Esophagus mucosa (tissue), 1 donor: ENCODE measurements around the gene GAL3ST3. TPM values are rescaled to one million over a fixed set of nuclear protein-coding genes. Genes with fewer than 3 reads are reported as not detected.
"Not testable (repeated sequence)": the region's sequence is repeated elsewhere in the genome, so short reads cannot be mapped to it uniquely, and the experiment has no call there.

Experiments
- ATAC-seq: fragments of 200-7000 bp; cut with Tn5 transposase; one replicate; pipeline ENCODE4 v1.9.1; 2020
- total RNA-seq: library from RNA; stranded (reverse); gene quantifications from one replicate; pipeline ENCODE4 v1.2.4, GENCODE V29; 2023
- donor health status: DM: yes; HTN: yes; CAD: no.

GAL3ST3 gene
- total RNA-seq, 1 donor from 2014 or later, result not detected

GRCh38 chr11:66012946-66013761 lies 35.8 kb downstream of the GAL3ST3 start:
- peak; percentile 69 for ATAC-seq

GRCh38 chr11:66012371-66012945 lies 36.5 kb downstream of the GAL3ST3 start:
- ATAC-seq, result no peak

- peak; percentile 5 for ATAC-seq
Observed at GRCh38 chr11:66011785-66012303, 37.1 kb downstream of the GAL3ST3 start, which contains the start of gene CST6. CST6 (plus strand) TSS chr11:66012008; CDS start chr11:66012045, 37 bp downstream.

- ATAC-seq, result peak; percentile 73
Observed at GRCh38 chr11:66011239-66011784, 37.6 kb downstream of the GAL3ST3 start.

GRCh38 chr11:66010036-66010435 lies 38.9 kb downstream of the GAL3ST3 start:
- not testable (repeated sequence) for ATAC-seq

- ATAC-seq, result peak; percentile 61
Observed at GRCh38 chr11:66008468-66009101, 40.4 kb downstream of the GAL3ST3 start.

- no peak for ATAC-seq
Observed at GRCh38 chr11:66008095-66008467, 40.9 kb downstream of the GAL3ST3 start.

- no peak for ATAC-seq
Observed at GRCh38 chr11:66007201-66007634, 41.7 kb downstream of the GAL3ST3 start.

GRCh38 chr11:66006891-66007176 lies 42.1 kb downstream of the GAL3ST3 start:
- ATAC-seq, result no peak

GRCh38 chr11:66006134-66006890 lies 42.6 kb downstream of the GAL3ST3 start:
- ATAC-seq, result no peak

- ATAC-seq, result no peak
Observed at GRCh38 chr11:66004186-66004585, 44.8 kb downstream of the GAL3ST3 start.

GRCh38 chr11:66003291-66003690 lies 45.7 kb downstream of the GAL3ST3 start:
- no peak for ATAC-seq

GRCh38 chr11:66002648-66003225 lies 46.2 kb downstream of the GAL3ST3 start:
- peak; percentile 75 for ATAC-seq

GRCh38 chr11:66001942-66002647 lies 46.9 kb downstream of the GAL3ST3 start, which contains the start of the genes BANF1 and EIF1AD:
BANF1 (plus strand) TSS chr11:66002503; CDS start chr11:66003251, 748 bp downstream.
EIF1AD (minus strand) TSS chr11:66002157; CDS start chr11:66000389, 1,768 bp downstream.
- peak; percentile 92 for ATAC-seq

GRCh38 chr11:65997286-65997685 lies 51.7 kb downstream of the GAL3ST3 start:
- no peak for ATAC-seq

GRCh38 chr11:65992056-65992455 lies 56.9 kb downstream of the GAL3ST3 start:
- ATAC-seq, result no peak

Other genes with a start within 250 kb of the GAL3ST3 start
- gene SNX32, start 215.2 kb downstream of the GAL3ST3 start, total RNA-seq, result 0.12 TPM
- gene CFL1, start 191.0 kb downstream of the GAL3ST3 start, total RNA-seq, result 645 TPM
- gene MUS81, start 188.7 kb downstream of the GAL3ST3 start, total RNA-seq, result 20.4 TPM
- 4.6 TPM for gene EFEMP2, start 176.4 kb downstream of the GAL3ST3 start, total RNA-seq
- not detected for gene CTSW, start 169.3 kb downstream of the GAL3ST3 start, total RNA-seq
- gene FIBP, start 160.7 kb downstream of the GAL3ST3 start, total RNA-seq, result 42.3 TPM
- gene CCDC85B, start 158.5 kb downstream of the GAL3ST3 start, total RNA-seq, result 15.3 TPM
- 28.9 TPM for gene FOSL1, start 148.8 kb downstream of the GAL3ST3 start, total RNA-seq
- gene C11orf68, start 130.1 kb downstream of the GAL3ST3 start, total RNA-seq, result 16.9 TPM
- gene DRAP1, start 129.7 kb downstream of the GAL3ST3 start, total RNA-seq, result 76.2 TPM
- not detected for gene TSGA10IP, start 103.7 kb downstream of the GAL3ST3 start, total RNA-seq
- 29.7 TPM for gene SART1, start 87.4 kb downstream of the GAL3ST3 start, total RNA-seq
- gene EIF1AD, start 47.0 kb downstream of the GAL3ST3 start, total RNA-seq, result 23.0 TPM
- 145 TPM for gene BANF1, start 46.7 kb downstream of the GAL3ST3 start, total RNA-seq
- gene CST6, start 37.2 kb downstream of the GAL3ST3 start, total RNA-seq, result 9.2 TPM
- gene CATSPER1, start 22.7 kb downstream of the GAL3ST3 start, total RNA-seq, result not detected
- 76.7 TPM for gene SF3B2, start 3.2 kb upstream of the GAL3ST3 start, total RNA-seq
- gene PACS1, start 21.1 kb upstream of the GAL3ST3 start, total RNA-seq, result 41.7 TPM
- 14.2 TPM for gene KLC2, start 208.5 kb upstream of the GAL3ST3 start, total RNA-seq
- 145 TPM for gene RAB1B, start 219.5 kb upstream of the GAL3ST3 start, total RNA-seq
- gene CNIH2, start 229.0 kb upstream of the GAL3ST3 start, total RNA-seq, result 0.52 TPM
- gene YIF1A, start 240.0 kb upstream of the GAL3ST3 start, total RNA-seq, result 69.7 TPM
- gene TMEM151A, start 242.7 kb upstream of the GAL3ST3 start, total RNA-seq, result not detected